IMR-90 (cell line): Measurements from ENCODE around the gene KBTBD4. TPM values are rescaled to one million over a fixed set of nuclear protein-coding genes. Genes with fewer than 3 reads are reported as not detected.

ENCODE experiments used
- ATAC-seq: fragments of 200-7000 bp; cut with Tn5 transposase; 2 replicates; pipeline ENCODE4 v1.9.1; 2020; ENCODE audit warnings: low read depth, mild to moderate bottlenecking, moderate library complexity
- BruUV-seq: library from RNA; stranded (reverse); fragments of 400-500 nt; replicated peaks from 2 replicates; lab custom pipeline; 2021; lab: Mats Ljungman, UMichigan
- CTCF ChIA-PET: fragments of 300-600 bp; formaldehyde crosslinking; extraction: SDS; loops from one replicate; lab custom pipeline; 2021; ENCODE audit warnings: antibody characterized with exemption; lab: Yijun Ruan, JAX
- POLR2A ChIA-PET: fragments of 300-600 bp; sonication (Branson Sonifier 250); formaldehyde crosslinking; loops from one replicate; lab custom pipeline; 2022; ENCODE audit warnings: antibody characterized with exemption; ENCODE audit not compliant: unreplicated experiment; lab: Charles Lee
- DNase-seq: peaks from one replicate; pipeline ENCODE4 v3.0.0; 2013
- H2AFZ ChIP-seq: replicated peaks from 2 replicates; pipeline ENCODE3; 2013; ENCODE audit warnings: low read length, mild to moderate bottlenecking; ENCODE audit not compliant: poor library complexity
- H2AK5ac ChIP-seq: 2 replicates; pipeline ENCODE4 v1.6.1; 2013; ENCODE audit warnings: low read depth, low read length, inconsistent platforms
- H2AK9ac ChIP-seq: replicated peaks from 2 replicates; pipeline ENCODE3; 2013; ENCODE audit warnings: mild to moderate bottlenecking, low read depth, low read length, moderate library complexity; ENCODE audit not compliant: poor library complexity
- H2BK120ac ChIP-seq: 2 replicates; pipeline ENCODE4 v1.6.1; 2013; ENCODE audit warnings: low read depth, low read length, inconsistent platforms
- H2BK15ac ChIP-seq: 3 replicates; pipeline ENCODE4 v1.6.1; 2013; ENCODE audit warnings: low read depth, low read length, inconsistent platforms
- H2BK20ac ChIP-seq: 2 replicates; pipeline ENCODE4 v1.6.1; 2013; ENCODE audit warnings: low read depth, mild to moderate bottlenecking, inconsistent platforms, low read length, moderate library complexity
- H2BK5ac ChIP-seq: 2 replicates; pipeline ENCODE4 v1.6.1; 2013; ENCODE audit warnings: mild to moderate bottlenecking, low read depth, low read length, inconsistent platforms; ENCODE audit not compliant: poor library complexity, severe bottlenecking
- H3K14ac ChIP-seq: replicated peaks from 2 replicates; pipeline ENCODE4 v1.6.1; 2013; ENCODE audit warnings: low read depth, low read length, inconsistent platforms
- H3K18ac ChIP-seq: 2 replicates; pipeline ENCODE4 v1.6.1; 2013; ENCODE audit warnings: low read depth, low read length, control low read depth
- H3K23ac ChIP-seq: 2 replicates; pipeline ENCODE4 v1.6.1; 2013; ENCODE audit warnings: low read depth, low read length, inconsistent platforms
- H3K27ac ChIP-seq: 2 replicates; pipeline ENCODE4 v1.5.1; 2013; ENCODE audit warnings: mild to moderate bottlenecking, control low read depth, low read length; ENCODE audit not compliant: insufficient read depth
- H3K27me3 ChIP-seq: 2 replicates; pipeline ENCODE4 v1.6.1; 2013; ENCODE audit warnings: low read length; ENCODE audit not compliant: control insufficient read depth, insufficient read depth
- H3K36me3 ChIP-seq: 2 replicates; pipeline ENCODE4 v1.6.1; 2013; ENCODE audit warnings: low read length, mixed read lengths; ENCODE audit not compliant: control insufficient read depth, insufficient read depth
- H3K4ac ChIP-seq: 2 replicates; pipeline ENCODE4 v1.6.1; 2013; ENCODE audit warnings: low read depth, low read length, inconsistent platforms
- H3K4me1 ChIP-seq: 2 replicates; pipeline ENCODE4 v1.6.1; 2013; ENCODE audit warnings: low read length, mixed read lengths; ENCODE audit not compliant: control insufficient read depth, insufficient read depth
- H3K4me2 ChIP-seq: 2 replicates; pipeline ENCODE4 v1.6.1; 2013; ENCODE audit warnings: low read depth, mild to moderate bottlenecking, control low read depth, low read length, moderate library complexity
- H3K4me3 ChIP-seq: 2 replicates; pipeline ENCODE4 v1.5.1; 2013; ENCODE audit warnings: low read depth, mild to moderate bottlenecking, control low read depth, low read length, moderate library complexity; ENCODE audit not compliant: insufficient read depth
- H3K56ac ChIP-seq: 2 replicates; pipeline ENCODE4 v1.6.1; 2013; ENCODE audit warnings: low read length, inconsistent platforms; ENCODE audit not compliant: insufficient read depth; ENCODE audit errors: extremely low read depth
- H3K79me1 ChIP-seq, 2 experiments: 2 replicates each; pipeline ENCODE4 v1.6.1; 2013; ENCODE audit warnings: low read length in 2 of 2, inconsistent platforms in 1 of 2, low read depth in 1 of 2
- H3K9ac ChIP-seq: 2 replicates; pipeline ENCODE4 v1.6.1; 2013; ENCODE audit warnings: low read depth, low read length, control low read depth
- H3K9me1 ChIP-seq: 2 replicates; pipeline ENCODE4 v1.6.1; 2013; ENCODE audit warnings: low read length, inconsistent platforms; ENCODE audit not compliant: insufficient read depth
- H3K9me3 ChIP-seq: 2 replicates; pipeline ENCODE4 v1.6.1; 2013; ENCODE audit warnings: low read length; ENCODE audit not compliant: control insufficient read depth, insufficient read depth
- H4K20me1 ChIP-seq: 2 replicates; pipeline ENCODE4 v1.6.1; 2013; ENCODE audit warnings: low read length, inconsistent platforms; ENCODE audit not compliant: insufficient read depth
- H4K5ac ChIP-seq: 2 replicates; pipeline ENCODE4 v1.6.1; 2013; ENCODE audit warnings: mild to moderate bottlenecking, low read depth, low read length, control low read depth
- H4K8ac ChIP-seq, 2 experiments: 2 replicates each; pipeline ENCODE4 v1.6.1; 2013; ENCODE audit warnings: low read depth in 2 of 2, low read length in 2 of 2, control low read depth in 1 of 2, inconsistent platforms in 1 of 2
- H4K91ac ChIP-seq: 2 replicates; pipeline ENCODE4 v1.6.1; 2013; ENCODE audit warnings: low read depth, low read length, inconsistent platforms; ENCODE audit not compliant: insufficient read depth
- BHLHE40 ChIP-seq: fragments of 150-350 bp; IDR thresholded peaks from 2 replicates; pipeline ENCODE4 v1.6.1; 2016; ENCODE audit warnings: mild to moderate bottlenecking, low read depth, low read length
- CHD1 ChIP-seq: IDR thresholded peaks from 2 replicates; pipeline ENCODE4 v1.6.1; 2012; ENCODE audit warnings: low read depth, low read length, improper control_type of control experiment
- CTCF ChIP-seq: conservative IDR thresholded peaks from 2 replicates; pipeline ENCODE4 v1.5.1; 2012; ENCODE audit warnings: mild to moderate bottlenecking, low read depth, low read length, improper control_type of control experiment
- ELK1 ChIP-seq: fragments of 150-350 bp; IDR thresholded peaks from 2 replicates; pipeline ENCODE4 v1.6.1; 2016; ENCODE audit warnings: low read depth, mild to moderate bottlenecking, low read length, moderate library complexity, borderline replicate concordance
- MAFK ChIP-seq: IDR thresholded peaks from 2 replicates; pipeline ENCODE4 v1.6.1; 2012; ENCODE audit warnings: low read depth, low read length, improper control_type of control experiment
- MAZ ChIP-seq: IDR thresholded peaks from 2 replicates; pipeline ENCODE4 v1.6.1; 2012; ENCODE audit warnings: low read depth, mild to moderate bottlenecking, low read length, improper control_type of control experiment, moderate library complexity, borderline replicate concordance
- MXI1 ChIP-seq: IDR thresholded peaks from 2 replicates; pipeline ENCODE4 v1.6.1; 2012; ENCODE audit warnings: low read depth, mild to moderate bottlenecking, low read length, moderate library complexity, borderline replicate concordance
- POLR2A ChIP-seq: IDR thresholded peaks from 2 replicates; pipeline ENCODE4 v1.6.1; 2012; ENCODE audit warnings: mild to moderate bottlenecking, low read depth, low read length
- RAD21 ChIP-seq: IDR thresholded peaks from 2 replicates; pipeline ENCODE4 v1.6.1; 2012; ENCODE audit warnings: low read length, improper control_type of control experiment
- RCOR1 ChIP-seq: IDR thresholded peaks from 2 replicates; pipeline ENCODE4 v1.6.1; 2012; ENCODE audit warnings: mild to moderate bottlenecking, low read length, improper control_type of control experiment; ENCODE audit not compliant: insufficient replicate concordance
- USF2 ChIP-seq: fragments of 150-350 bp; IDR thresholded peaks from 2 replicates; pipeline ENCODE4 v1.6.1; 2017; ENCODE audit warnings: mild to moderate bottlenecking, antibody characterized with exemption, low read length, low read depth
- WGBS, 2 experiments: methylation state at CpG; one replicate each; pipeline versions ENCODE4 v1.1.5 to v1.1.7; 2013; ENCODE audit warnings: missing lambda C conversion rate in 2 of 2; ENCODE audit not compliant: insufficient read length in 1 of 2; ENCODE audit errors: extremely low coverage in 2 of 2; 5-methylcytosine and 5-hydroxymethylcytosine counted together
- dilution Hi-C: fragments of 300-500 bp; cut with HindIII; formaldehyde crosslinking; loops from one replicate; pipeline ENCODE4 v1.14.3; 2018; ENCODE audit warnings: low sequenced_read_pairs; ENCODE audit not compliant: unreplicated experiment
- in situ Hi-C: fragments of 300-500 bp; cut with MboI; formaldehyde crosslinking; loops from 3 replicates; pipeline ENCODE4 v1.14.3; 2019; ENCODE audit warnings: low sequenced_read_pairs, inconsistent platforms, mixed read lengths
- intact Hi-C: fragments of 100-400 bp; cut with micrococcal nuclease; formaldehyde crosslinking; loops from 2 replicates; pipeline ENCODE4 v1.10.0; 2022
- polyA plus RNA-seq, 3 experiments: library from polyadenylated mRNA; depleted of rRNA; stranded (reverse); fragments of >200 nt; gene quantifications; 2 replicates each; pipeline ENCODE4 v1.2.3, GENCODE V29; 2012; ENCODE audit warnings: low replicate concordance in 1 of 3
- total RNA-seq: library from RNA; depleted of rRNA; stranded (reverse); fragments of >200 nt; gene quantifications from 2 replicates; pipeline ENCODE4 v1.2.3, GENCODE V29; 2012

The KBTBD4 gene
- total and polyA plus RNA-seq, 2 of the 4 experiments (the other 2 are of a cell fraction): 14.9 to 41.6 TPM

- peaks cover 23% of the 10 kb centered on the region for H3K4me1 ChIP-seq
- ATAC-seq: no peak
Measured at GRCh38 chr11:47536915-47537314, 41.9 kb downstream of the KBTBD4 start.

More at GRCh38 chr11:47536915-47537314, 41.9 kb downstream of the KBTBD4 start:
- no peak overlapping the region for H4K8ac ChIP-seq
- peaks cover 11 to 71% of the 10 kb centered on the region in 2 experiments for H3K79me1 ChIP-seq
- H3K9me1 ChIP-seq: peaks cover 17% of the 10 kb centered on the region
- no peak overlapping the region for H2AK9ac ChIP-seq
- H3K9me3 ChIP-seq: no peaks in the 10 kb centered on the region
- no peak overlapping the region for H2AK5ac ChIP-seq
- H3K9ac ChIP-seq: no peak overlapping the region
- no peak overlapping the region for H2BK15ac ChIP-seq
- DNase-seq: no peak
- no peak overlapping the region for H2BK5ac ChIP-seq
- H2AFZ ChIP-seq: no peak overlapping the region
- no TSS peak for BruUV-seq
- H3K36me3 ChIP-seq: no peaks in the 10 kb centered on the region; the same call in 1 of the 2 replicates
- dilution Hi-C loops: no loop called here
- H3K27me3 ChIP-seq: no peaks in the 10 kb centered on the region
- no peak overlapping the region for H4K91ac ChIP-seq
- 80% methylated on average over 1 of the region's 3 CpGs; no CpG with 5 or more reads in 1 of the 2 experiments for WGBS, 2 experiments
- H2BK120ac ChIP-seq: no peak overlapping the region
- H3K4me2 ChIP-seq: no peak overlapping the region
- ChIA-PET CTCF (interaction anchor here (0.6 kb wide), 1 partner anchor 24 kb away, joined by 4 read pairs; no protein-coding TSS in a partner anchor), POLR2A (no interaction called here)
- H2BK20ac ChIP-seq: no peak overlapping the region
- no peak overlapping the region; the same call in 1 of the 2 replicates for H3K23ac ChIP-seq
- H3K18ac ChIP-seq: no peak overlapping the region
- H3K14ac ChIP-seq: no peak overlapping the region
- in situ Hi-C loops: no loop called here
- peaks cover 97% of the 10 kb centered on the region for H4K20me1 ChIP-seq
- H4K5ac ChIP-seq: no peak overlapping the region
- no peak overlapping the region for H3K56ac ChIP-seq
- TF ChIP-seq MAFK: no peak
- TF ChIP-seq CTCF: no peak
- no peak for TF ChIP-seq BHLHE40
- no peak for TF ChIP-seq RCOR1
- TF ChIP-seq CHD1: no peak
- TF ChIP-seq RAD21: no peak
- no peak for TF ChIP-seq ELK1
- no peak for TF ChIP-seq POLR2A
- no peak for TF ChIP-seq USF2
- no peak for TF ChIP-seq MXI1
- TF ChIP-seq MAZ: no peak
- intact Hi-C loops: loop anchor here (10.0 kb wide), 1 partner anchor 52 kb away; no protein-coding TSS in a partner anchor
- H3K4ac ChIP-seq: no peak overlapping the region
- no peak overlapping the region for H3K4me3 ChIP-seq
- H3K27ac ChIP-seq: no peak overlapping the region
